ENCODE results near the gene COL19A1. TPM values are rescaled to one million over a fixed set of nuclear protein-coding genes. Genes with fewer than 3 reads are reported as not detected.

The COL19A1 gene
- total and polyA plus RNA-seq, 9 of the 15 experiments (the other 6 are each of a cell fraction or from before 2014, with no cell fraction given) = not detected

DNA sequence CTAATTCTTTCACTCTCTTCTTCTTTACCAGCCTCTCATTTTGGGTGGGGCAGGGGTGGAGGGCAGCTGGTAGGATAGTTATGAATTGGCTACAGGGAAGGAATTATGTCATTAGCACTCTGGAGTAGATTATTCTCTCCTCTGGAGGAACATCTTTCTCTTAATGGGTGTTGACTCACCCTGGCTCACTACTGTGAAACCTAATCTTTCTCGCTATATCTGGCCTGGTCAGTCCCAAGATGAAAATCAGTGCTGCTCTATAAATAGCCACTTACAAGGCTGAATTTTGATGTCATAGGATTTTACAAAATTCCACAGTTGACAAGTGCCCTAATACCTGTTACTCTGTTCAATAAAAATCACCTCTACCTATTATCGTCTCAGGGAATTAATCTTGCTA is 285.3 kb downstream of the COL19A1 start (continued):
- no peak for TF ChIP-seq ZNF655 (CRISPR knock-in tag; IDR thresholded peaks at IDR 0.05)

GRCh38 chr6:70152786-70153185 is 286.4 kb downstream of the COL19A1 start:
- H3K9me3 ChIP-seq (replicated peaks; ENCODE audit: control insufficient read depth, insufficient read depth, low read depth, low read length) = no peaks in the 10 kb centered on the region
- peaks cover 0 to 3% of the 10 kb centered on the region in 2 experiments; a peak in 2 of 5 replicates for H3K27me3 ChIP-seq (ENCODE audit: control insufficient read depth in 2 of 2, insufficient read depth in 2 of 2, low read length in 2 of 2)
- 6% methylated on average over 6 of the region's 6 CpGs for WGBS (ENCODE audit: insufficient coverage, low coverage, missing lambda C conversion rate)
- ATAC-seq (no peak), DNase-seq (ENCODE audit: extremely low read depth in 1 of 4, low spot score in 3 of 4) (no peak), FAIRE-seq (no peak)
- no TSS peak for BruUV-seq (replicated peaks)
- no peaks in the 10 kb centered on the region for H3K36me3 ChIP-seq (ENCODE audit: control insufficient read depth, insufficient read depth, low read length)
- intact Hi-C loops (cut with micrococcal nuclease) (no loop called here), in situ Hi-C loops (cut with MboI) (no loop called here)
- POLR2A ChIA-PET = no interaction called here
- CTCF ChIA-PET (ENCODE audit: low intra/inter-chr PET ratio) = no interaction called here
- H3K4me1 ChIP-seq (replicated peaks in 1 of 2; ENCODE audit: control insufficient read depth in 2 of 2, insufficient read depth in 2 of 2, low read length in 2 of 2) = no peaks in the 10 kb centered on the region
- no peak overlapping the region for H3K4me2 ChIP-seq (ENCODE audit: insufficient read depth, low read length)
- H3K27ac ChIP-seq (ENCODE audit: extremely low read depth, low read depth, low read length) = no peak overlapping the region
- TF ChIP-seq ZFP30 (CRISPR knock-in tag; IDR thresholded peaks at IDR 0.05; ENCODE audit: borderline replicate concordance) = no peak
- no peak for TF ChIP-seq HMG20A (CRISPR knock-in tag; conservative IDR thresholded peaks at IDR 0.05)
- TF ChIP-seq, protein P1, sequence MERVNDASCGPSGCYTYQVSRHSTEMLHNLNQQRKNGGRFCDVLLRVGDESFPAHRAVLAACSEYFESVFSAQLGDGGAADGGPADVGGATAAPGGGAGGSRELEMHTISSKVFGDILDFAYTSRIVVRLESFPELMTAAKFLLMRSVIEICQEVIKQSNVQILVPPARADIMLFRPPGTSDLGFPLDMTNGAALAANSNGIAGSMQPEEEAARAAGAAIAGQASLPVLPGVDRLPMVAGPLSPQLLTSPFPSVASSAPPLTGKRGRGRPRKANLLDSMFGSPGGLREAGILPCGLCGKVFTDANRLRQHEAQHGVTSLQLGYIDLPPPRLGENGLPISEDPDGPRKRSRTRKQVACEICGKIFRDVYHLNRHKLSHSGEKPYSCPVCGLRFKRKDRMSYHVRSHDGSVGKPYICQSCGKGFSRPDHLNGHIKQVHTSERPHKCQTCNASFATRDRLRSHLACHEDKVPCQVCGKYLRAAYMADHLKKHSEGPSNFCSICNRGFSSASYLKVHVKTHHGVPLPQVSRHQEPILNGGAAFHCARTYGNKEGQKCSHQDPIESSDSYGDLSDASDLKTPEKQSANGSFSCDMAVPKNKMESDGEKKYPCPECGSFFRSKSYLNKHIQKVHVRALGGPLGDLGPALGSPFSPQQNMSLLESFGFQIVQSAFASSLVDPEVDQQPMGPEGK (CRISPR knock-in tag; IDR thresholded peaks at IDR 0.05; ENCODE audit: borderline replicate concordance) = no peak
- H3K79me2 ChIP-seq (ENCODE audit: control insufficient read depth, insufficient read depth, low read length) = no peaks in the 10 kb centered on the region
- no peak overlapping the region for H3K4me3 ChIP-seq
- H3K9me1 ChIP-seq (ENCODE audit: control insufficient read depth, insufficient read depth, low read length) = no peaks in the 10 kb centered on the region
- no peak overlapping the region for H3K9ac ChIP-seq (ENCODE audit: insufficient read depth in 1 of 2, low read depth in 2 of 2, low read length in 2 of 2)
- H2AFZ ChIP-seq (ENCODE audit: low read depth, low read length) = no peak overlapping the region
- H4K20me1 ChIP-seq (replicated peaks; ENCODE audit: control insufficient read depth, insufficient read depth, low read length) = no peaks in the 10 kb centered on the region
